HEK293 (cell line): Measurements from ENCODE around the gene MTHFD1.

ENCODE experiments used
- CTCF ChIP-seq: fragments of 450-650 bp; formaldehyde crosslinking; IDR thresholded peaks from 2 replicates; pipeline ENCODE4 v1.5.1; 2016; ENCODE audit warnings: missing biosample characterization, missing genetic modification characterization
- REST ChIP-seq: fragments of 450-650 bp; formaldehyde crosslinking; IDR thresholded peaks from 2 replicates; pipeline ENCODE4 v1.5.1; 2016; ENCODE audit warnings: missing biosample characterization, missing genetic modification characterization
- ZBTB48 ChIP-seq: fragments of 450-650 bp; formaldehyde crosslinking; IDR thresholded peaks from 2 replicates; pipeline ENCODE4 v1.5.1; 2016; ENCODE audit warnings: missing biosample characterization, missing genetic modification characterization
- ZNF274 ChIP-seq, 2 experiments: fragments of 200-500 bp in 1 of 2; fragments of 450-650 bp in 1 of 2; sonication (Bioruptor generic) in 1 of 2; formaldehyde crosslinking in 1 of 2; IDR thresholded peaks; 2 replicates each; pipeline versions ENCODE4 v1.5.1 to v1.6.1; 2014 to 2016; ENCODE audit warnings: borderline replicate concordance in 1 of 2, inconsistent platforms in 1 of 2, low read length in 1 of 2, missing biosample characterization in 1 of 2, missing genetic modification characterization in 1 of 2
- ZNF792 ChIP-seq: fragments of 450-650 bp; formaldehyde crosslinking; IDR thresholded peaks from 2 replicates; pipeline ENCODE4 v1.5.1; 2016; ENCODE audit warnings: missing biosample characterization, missing genetic modification characterization

GRCh38 chr14:64409126-64409920 lies 21.2 kb downstream of the MTHFD1 start:
- TF ChIP-seq REST: no peak
- no peak for TF ChIP-seq ZBTB48
- no peak for TF ChIP-seq CTCF
- no peak for TF ChIP-seq ZNF274 (IDR thresholded peaks at IDR 0.05; ENCODE audit: low read length)
- no peak for TF ChIP-seq ZNF274 (tag by site-specific recombination; IDR thresholded peaks at IDR 0.05; ENCODE audit: borderline replicate concordance)
- TF ChIP-seq ZNF792 (tag by site-specific recombination): no peak
